ENCODE data around the gene CEP112.
"Not testable (repeated sequence)": the region's sequence is repeated elsewhere in the genome, so short reads cannot be mapped to it uniquely, and the experiment has no call there.

Gene CEP112

GRCh38 chr17:65745241-65745640 lies 446.7 kb downstream of the CEP112 start:
- DNase-seq (ENCODE audit: low read depth in 2 of 3, low spot score in 1 of 3): no peak

GRCh38 chr17:65743308-65743655 lies 448.7 kb downstream of the CEP112 start:
- DNase-seq (ENCODE audit: low read depth in 2 of 3, low spot score in 1 of 3): no peak

GRCh38 chr17:65742403-65743307 lies 449.3 kb downstream of the CEP112 start:
- DNase-seq (ENCODE audit: low read depth in 2 of 3, low spot score in 1 of 3): no peak

- DNase-seq (ENCODE audit: low read depth in 2 of 3, low spot score in 1 of 3): no peak
Observed at GRCh38 chr17:65741710-65742109, 450.2 kb downstream of the CEP112 start.

- no peak for DNase-seq (ENCODE audit: low read depth in 2 of 3, low spot score in 1 of 3)
Observed at GRCh38 chr17:65739034-65739433, 452.9 kb downstream of the CEP112 start.

- DNase-seq (ENCODE audit: low read depth in 2 of 3, low spot score in 1 of 3): no peak
Observed at GRCh38 chr17:65737451-65737850, 454.5 kb downstream of the CEP112 start.

GRCh38 chr17:65733314-65733713 lies 458.6 kb downstream of the CEP112 start:
- DNase-seq (ENCODE audit: low read depth in 2 of 3, low spot score in 1 of 3): no peak

GRCh38 chr17:65732667-65733066 lies 459.3 kb downstream of the CEP112 start:
- DNase-seq (ENCODE audit: low read depth in 2 of 3, low spot score in 1 of 3): not testable (repeated sequence)

GRCh38 chr17:65730711-65731169 lies 461.2 kb downstream of the CEP112 start:
- DNase-seq (ENCODE audit: low read depth in 2 of 3, low spot score in 1 of 3): no peak

- no peak for DNase-seq (ENCODE audit: low read depth in 2 of 3, low spot score in 1 of 3)
Observed at GRCh38 chr17:65729207-65729606, 462.7 kb downstream of the CEP112 start.

GRCh38 chr17:65727832-65728231 lies 464.1 kb downstream of the CEP112 start:
- DNase-seq (ENCODE audit: low read depth in 2 of 3, low spot score in 1 of 3): no peak

- no peak for DNase-seq (ENCODE audit: low read depth in 2 of 3, low spot score in 1 of 3)
Observed at GRCh38 chr17:65727246-65727645, 464.7 kb downstream of the CEP112 start.

- DNase-seq (ENCODE audit: low read depth in 2 of 3, low spot score in 1 of 3): no peak
Observed at GRCh38 chr17:65723431-65724151, 468.3 kb downstream of the CEP112 start.

- DNase-seq (ENCODE audit: low read depth in 2 of 3, low spot score in 1 of 3): no peak
Observed at GRCh38 chr17:65718601-65719000, 473.3 kb downstream of the CEP112 start.

- DNase-seq (ENCODE audit: low read depth in 2 of 3, low spot score in 1 of 3): no peak
Observed at GRCh38 chr17:65712383-65713267, 479.3 kb downstream of the CEP112 start.

GRCh38 chr17:65711671-65712276 lies 480.2 kb downstream of the CEP112 start:
- DNase-seq (ENCODE audit: low read depth in 2 of 3, low spot score in 1 of 3): no peak

GRCh38 chr17:65707780-65708179 lies 484.2 kb downstream of the CEP112 start:
- no peak for DNase-seq (ENCODE audit: low read depth in 2 of 3, low spot score in 1 of 3)

- DNase-seq (ENCODE audit: low read depth in 2 of 3, low spot score in 1 of 3): no peak
Observed at GRCh38 chr17:65704731-65705130, 487.2 kb downstream of the CEP112 start.

GRCh38 chr17:65703891-65704290 lies 488.0 kb downstream of the CEP112 start:
- no peak for DNase-seq (ENCODE audit: low read depth in 2 of 3, low spot score in 1 of 3)

- no peak for DNase-seq (ENCODE audit: low read depth in 2 of 3, low spot score in 1 of 3)
Observed at GRCh38 chr17:65699459-65699858, 492.5 kb downstream of the CEP112 start.

Measured in stimulated activated CD4-positive, alpha-beta T cell treated with anti-CD3 and anti-CD28 coated beads, Interleukin-12 subunit alpha, Interleukin-12 subunit beta, amount 100 ng/mL, for 48 hours (primary cell).